DMS153 treated with DMSO at 0.1 percent for 48 hours (cell line): ENCODE results near the gene UTP18.
"Not testable (repeated sequence)": the region's sequence is repeated elsewhere in the genome, so short reads cannot be mapped to it uniquely, and the experiment has no call there.

ENCODE experiments used
- DNase-seq: peaks from one replicate; lab custom pipeline; 2025; ENCODE audit not compliant: unreplicated experiment; lab: John Stamatoyannopoulos, UW

Gene UTP18

GRCh38 chr17:51260237-51261023, at the start of gene UTP18:
UTP18 (plus strand) TSS chr17:51260546; CDS start chr17:51260585, 39 bp downstream.
- DNase-seq, result peak; percentile 95

GRCh38 chr17:51214920-51215319, 45.4 kb upstream of the UTP18 start:
- DNase-seq, result no peak

DNA sequence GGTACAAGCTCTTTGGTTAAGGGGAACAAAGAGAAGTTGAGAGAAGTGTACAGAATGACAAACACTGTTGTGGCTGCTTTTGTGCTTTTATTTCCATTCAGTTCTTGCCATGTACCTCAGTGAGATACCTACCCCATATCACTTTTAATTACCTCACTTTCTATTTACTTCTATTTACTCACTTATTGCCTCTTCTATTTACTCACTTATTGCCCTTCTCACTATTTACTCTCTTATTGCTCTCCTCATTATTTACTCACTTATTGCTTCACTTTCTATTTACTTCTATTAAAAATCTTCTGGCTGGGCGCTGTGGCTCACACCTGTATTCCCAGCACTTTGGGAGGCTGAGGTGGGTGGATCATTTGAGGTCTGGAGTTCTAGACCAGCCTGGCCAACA, 42.4 kb upstream of the UTP18 start:
- no peak for DNase-seq

- DNase-seq, result no peak
These were observed 39.0 kb upstream of the UTP18 start for GRCh38 chr17:51221322-51221721.

DNA sequence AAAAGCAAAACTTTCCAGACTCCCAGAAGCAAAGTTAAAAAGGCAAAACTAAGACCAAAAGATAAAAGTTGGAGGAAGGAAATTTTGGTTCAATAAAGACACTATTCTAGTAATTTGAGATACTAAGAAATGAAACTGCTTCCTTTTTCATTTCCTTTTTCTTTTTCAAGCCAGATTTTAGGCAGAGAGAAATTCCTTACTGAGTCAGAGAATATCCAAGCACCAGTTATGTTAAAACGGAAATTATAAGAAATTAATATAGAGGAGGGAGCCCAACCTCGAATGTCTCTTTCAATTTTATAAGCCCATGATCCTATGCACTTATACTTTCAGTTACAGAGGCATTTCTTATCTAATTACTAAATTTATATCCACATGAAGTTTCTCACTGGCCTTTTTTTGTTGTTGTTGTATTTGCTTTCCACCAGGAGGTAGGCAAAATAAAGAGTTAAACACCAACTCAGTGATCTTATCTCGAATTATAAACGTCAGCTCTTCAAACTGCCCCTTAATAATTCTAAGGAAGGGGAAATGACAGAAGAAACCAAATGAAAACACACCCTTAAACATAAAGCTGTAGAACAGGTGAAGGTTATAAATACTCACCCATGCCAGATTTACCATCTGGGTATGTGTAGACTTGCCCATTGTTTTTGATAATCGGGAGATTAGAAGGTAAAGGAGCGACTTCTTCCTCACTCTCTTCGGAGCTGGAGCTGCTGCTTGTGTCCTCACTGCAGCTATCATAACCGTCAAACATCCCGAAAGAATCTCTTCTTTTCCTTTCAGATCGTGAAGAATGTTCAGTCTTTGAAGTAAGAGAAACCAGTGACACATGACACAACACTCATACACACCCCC, 35.7 kb upstream of the UTP18 start:
- DNase-seq, result no peak

DNA sequence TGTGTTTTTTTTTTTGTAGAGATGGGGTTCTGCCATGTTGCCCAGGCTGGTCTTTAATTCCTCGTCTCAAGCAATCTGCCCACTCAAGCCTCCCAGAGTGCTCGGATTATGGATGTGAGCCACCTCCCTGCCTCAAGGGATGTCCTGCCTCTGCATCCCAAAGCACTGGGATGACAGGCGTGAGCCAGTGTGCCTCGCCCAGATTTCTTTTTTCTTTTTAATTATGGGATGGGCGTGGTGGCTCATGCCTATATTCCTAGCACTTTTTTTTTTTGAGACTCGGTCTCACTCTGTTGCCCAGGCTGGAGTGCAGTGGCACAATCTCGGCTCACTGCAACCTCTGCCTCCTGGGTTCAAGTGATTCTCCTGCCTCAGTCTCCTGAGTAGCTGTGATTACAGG, 34.8 kb upstream of the UTP18 start:
- not testable (repeated sequence) for DNase-seq

- no peak for DNase-seq
These were observed 32.2 kb upstream of the UTP18 start for GRCh38 chr17:51228161-51228560.

- no peak for DNase-seq
These were observed 30.5 kb upstream of the UTP18 start for GRCh38 chr17:51229889-51230288.

- DNase-seq, result no peak
These were observed 30.0 kb upstream of the UTP18 start for GRCh38 chr17:51230306-51230705.

DNA sequence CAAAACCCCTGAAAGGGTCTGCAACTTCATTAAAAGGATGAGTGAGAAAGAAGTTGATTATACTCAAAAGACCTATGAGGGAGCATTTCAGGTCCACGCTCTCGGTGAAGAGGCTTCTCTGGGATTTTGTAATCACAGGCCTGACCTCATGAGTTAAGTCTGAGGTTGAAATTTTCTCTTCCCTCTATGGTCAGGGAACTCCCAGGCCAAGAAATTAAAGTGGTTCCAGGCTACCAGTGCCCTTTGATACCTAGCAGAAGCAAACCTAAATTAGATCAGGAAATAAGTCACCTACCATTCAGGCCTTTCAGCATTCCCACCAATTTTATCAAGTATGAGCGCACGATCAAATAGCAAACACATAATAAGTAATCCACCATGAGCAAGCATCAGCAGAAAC, 28.3 kb upstream of the UTP18 start:
- no peak for DNase-seq

DNA sequence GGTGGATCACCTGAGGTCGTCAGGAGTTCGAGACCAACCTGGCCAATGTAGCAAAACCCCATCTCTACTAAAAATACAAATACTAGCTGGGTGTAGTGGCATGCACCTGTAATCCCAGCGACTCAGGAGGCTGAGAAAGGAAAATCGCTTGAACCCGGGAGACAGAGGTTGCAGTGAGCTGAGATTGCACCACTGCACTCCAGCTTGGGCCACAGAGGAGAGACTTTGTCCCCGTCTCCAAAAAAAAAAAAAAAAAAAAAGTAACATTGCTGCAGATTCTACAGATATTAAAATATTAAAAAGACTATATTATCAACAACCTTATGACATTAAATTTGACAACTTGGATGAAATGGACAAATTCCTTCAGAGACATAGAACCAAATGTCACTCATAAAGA, 26.2 kb upstream of the UTP18 start:
- DNase-seq, result no peak

DNA sequence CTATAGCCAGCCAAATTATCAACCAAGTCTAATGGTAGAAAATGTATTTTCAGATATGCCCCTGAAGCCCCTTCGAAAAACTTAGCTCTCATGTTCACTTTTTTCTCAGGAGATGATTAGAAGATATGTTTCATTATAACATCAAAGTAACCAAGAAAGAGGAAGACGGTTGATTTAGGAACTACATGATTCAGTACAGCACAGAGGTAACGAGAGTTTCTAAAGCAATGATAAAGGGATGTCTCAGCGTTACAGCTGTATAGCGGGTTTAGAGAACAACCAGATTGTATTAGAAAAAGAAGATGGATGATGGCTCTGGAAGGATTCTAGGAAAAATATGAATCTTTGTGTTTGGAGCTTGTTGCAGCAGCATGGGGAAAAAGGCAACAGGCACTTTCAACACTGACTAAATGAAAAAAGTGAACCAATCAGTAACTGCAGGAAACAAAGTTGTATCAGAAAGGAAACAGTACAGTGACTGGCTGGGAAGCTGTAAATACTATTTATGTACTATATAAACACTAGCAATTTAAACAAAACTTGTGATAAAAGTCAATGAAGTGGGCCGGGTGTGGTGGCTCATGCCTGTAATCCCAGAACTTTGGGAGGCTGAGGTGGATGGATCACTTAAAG, 22.0 kb upstream of the UTP18 start:
- DNase-seq, result no peak

- DNase-seq, result no peak
These were observed 20.1 kb upstream of the UTP18 start for GRCh38 chr17:51240275-51240674.

- no peak for DNase-seq
These were observed 16.3 kb upstream of the UTP18 start for GRCh38 chr17:51244041-51244440.

DNA sequence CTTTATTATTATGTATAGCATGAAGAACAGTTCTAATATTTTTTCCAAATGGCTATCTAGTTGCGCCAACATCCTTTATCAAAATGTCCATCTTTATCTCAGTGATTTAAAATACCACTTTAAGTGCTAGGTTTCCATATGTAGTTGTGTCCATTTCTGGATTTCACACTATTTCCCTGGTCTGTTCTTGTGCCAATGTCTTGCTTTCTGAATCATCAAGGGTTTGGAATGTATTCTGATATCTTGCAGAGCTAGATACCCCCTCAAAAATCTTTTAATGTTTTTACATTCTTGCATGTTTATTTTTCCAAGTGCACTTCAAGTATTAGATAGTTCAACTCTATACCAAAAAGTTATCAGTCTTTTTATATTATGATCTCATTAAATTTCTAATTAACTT, 14.8 kb upstream of the UTP18 start:
- no peak for DNase-seq

GRCh38 chr17:51250314-51250840, 10.0 kb upstream of the UTP18 start:
- DNase-seq, result no peak

DNA sequence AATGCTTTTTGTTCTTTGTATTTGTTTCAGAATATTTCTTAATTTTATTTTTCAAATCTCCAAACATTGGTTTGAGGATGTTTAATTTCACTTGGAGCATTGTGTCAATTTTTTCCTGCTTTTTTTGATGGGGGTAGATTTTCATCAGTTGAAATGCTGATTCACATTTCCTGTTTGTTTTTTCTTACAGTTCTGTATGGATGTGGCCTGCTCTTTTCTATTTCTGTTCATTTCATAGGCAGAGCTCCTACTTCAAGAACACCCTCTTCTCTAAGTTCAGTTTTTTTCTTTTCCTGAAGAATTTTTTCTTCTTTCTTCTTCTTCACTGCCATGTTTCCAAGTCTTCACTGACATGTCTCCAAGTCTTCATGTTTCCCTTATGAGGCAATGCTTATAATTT, 9.3 kb upstream of the UTP18 start:
- no peak for DNase-seq

DNA sequence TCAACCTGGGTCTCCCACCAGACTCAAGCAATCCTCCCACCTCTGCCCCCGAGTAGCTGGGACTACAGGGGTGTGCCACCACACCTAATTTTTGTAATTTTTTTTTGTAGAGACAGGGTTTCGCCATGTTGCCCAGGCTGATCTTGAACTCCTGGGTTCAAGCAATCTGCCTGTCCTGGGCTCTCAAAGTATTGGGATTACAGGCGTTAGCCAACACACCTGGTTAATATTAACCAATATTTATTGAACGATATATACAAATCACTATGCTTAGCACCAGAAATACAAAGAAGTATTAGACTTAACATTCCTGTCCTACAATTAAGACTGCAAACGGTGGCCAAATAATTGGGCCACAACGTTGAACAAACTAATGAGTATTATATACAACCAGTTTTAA, 4.7 kb upstream of the UTP18 start:
- no peak for DNase-seq

GRCh38 chr17:51256101-51256500, 4.2 kb upstream of the UTP18 start:
- no peak for DNase-seq

- DNase-seq, result no peak
These were observed 2.9 kb upstream of the UTP18 start for GRCh38 chr17:51257150-51258081.
